EH (cell line): ENCODE data around the gene UBE3B.

ENCODE experiments used
- DNase-seq: peaks from one replicate; pipeline ENCODE4 v3.0.0-alpha.2; 2015; ENCODE audit warnings: low read depth

UBE3B gene

DNA sequence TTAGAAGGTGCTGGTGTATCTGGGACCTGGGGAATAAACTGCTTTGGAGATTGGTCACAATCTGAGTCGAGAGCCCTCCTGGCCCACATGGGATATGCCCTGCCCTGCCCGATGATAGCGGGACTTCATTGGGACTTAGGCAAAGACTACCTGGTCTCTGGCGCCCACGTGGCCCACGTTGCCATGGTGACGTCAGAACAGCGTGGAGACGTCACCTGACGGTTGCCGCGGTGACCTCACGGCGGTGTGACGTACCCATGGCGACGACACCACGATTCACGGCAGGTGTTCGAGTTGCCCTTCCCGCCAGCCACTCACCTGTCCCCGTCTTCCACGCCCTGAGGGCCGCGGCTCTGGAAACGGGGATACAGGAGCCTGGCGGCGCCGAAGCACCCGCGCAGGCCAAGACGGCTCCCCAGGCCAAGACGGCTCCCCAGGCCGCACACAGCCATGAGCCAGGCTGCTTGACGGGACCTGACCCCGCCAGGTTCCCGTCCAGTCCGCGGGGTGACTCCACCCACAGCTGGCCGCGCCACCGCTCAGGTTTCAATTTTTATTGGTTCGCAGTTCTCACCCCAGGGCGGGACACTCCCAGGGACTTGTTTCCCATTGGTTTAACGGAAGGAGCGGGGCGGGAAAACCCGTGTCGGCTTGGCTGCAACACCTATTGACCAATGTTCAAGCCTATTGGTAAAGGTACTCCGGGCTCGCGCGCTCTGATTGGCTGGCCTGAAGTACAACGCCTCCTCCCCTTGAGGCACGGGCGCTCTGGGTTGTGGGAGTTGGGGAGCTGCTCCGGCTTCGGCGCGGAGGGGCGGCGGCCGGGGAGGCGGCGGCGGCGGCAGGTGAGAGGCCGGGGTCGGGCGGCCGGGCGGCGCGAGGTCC, 95.8 kb downstream of the UBE3B start, which contains the start of the genes MMAB and MVK:
Gene MMAB, minus strand, starts transcription at position 476 of the 885 bp plus-strand sequence. Its CDS starts 24 bp downstream, at position 452.
Gene MVK, plus strand, starts transcription at position 766 of the 885 bp plus-strand sequence. CDS start 1,029 bp downstream, outside the sequence.
- DNase-seq, result peak; percentile 99

DNA sequence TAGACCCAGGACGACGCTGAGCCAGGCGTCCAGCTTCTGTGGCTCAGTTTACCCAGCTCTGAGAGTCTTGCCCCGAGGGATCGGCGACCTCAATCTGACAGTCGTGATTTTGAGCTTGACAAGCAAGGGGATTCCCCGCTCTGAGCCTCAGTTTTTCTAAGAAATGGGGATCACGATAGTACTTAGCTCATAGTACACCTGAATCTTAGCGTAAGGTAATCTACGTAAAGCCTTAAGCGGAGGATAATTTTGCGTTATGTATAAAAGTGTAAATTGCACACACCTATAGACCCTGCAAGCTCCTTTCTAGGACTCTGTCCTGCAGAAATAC, 96.4 kb downstream of the UBE3B start:
- no peak for DNase-seq

DNA sequence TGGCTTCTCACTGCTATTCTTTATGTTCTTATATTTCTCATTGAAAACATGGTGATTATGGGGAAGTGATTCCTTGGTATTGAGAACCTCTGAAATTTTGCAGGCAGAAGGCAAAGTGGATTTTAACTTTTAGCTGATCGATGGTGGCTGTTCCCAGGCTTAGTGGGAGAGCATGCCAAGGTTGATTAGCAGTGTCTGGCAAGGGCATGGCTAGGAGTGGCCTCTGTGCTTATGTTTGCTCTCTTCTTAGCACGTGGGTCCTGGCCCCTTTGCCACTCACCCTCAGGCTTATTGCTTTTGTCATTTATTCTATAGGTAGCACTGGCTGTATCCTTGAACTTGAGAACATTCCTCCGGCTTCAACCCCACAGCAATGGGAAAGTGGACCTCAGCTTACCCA, 98.2 kb downstream of the UBE3B start:
- DNase-seq, result no peak

DNA sequence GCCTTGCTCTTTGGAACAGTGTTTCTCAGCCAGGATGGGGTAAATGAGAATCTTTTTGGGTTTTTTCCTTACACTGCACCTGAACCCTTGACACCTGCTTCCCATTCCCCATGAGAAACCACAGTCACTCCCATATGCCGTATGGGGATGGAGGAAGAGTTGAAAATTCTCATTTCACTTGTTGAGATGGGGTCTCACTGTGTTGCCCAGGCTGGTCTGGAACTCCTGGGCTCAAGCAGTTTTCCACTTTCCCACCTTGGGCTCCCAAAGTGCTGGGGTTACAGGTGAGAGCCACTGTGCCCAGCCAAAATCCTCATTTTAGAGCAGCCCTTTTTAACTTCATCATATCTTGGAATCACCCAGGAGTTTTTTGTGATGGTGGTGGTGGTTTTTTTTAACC, 99.9 kb downstream of the UBE3B start:
- no peak for DNase-seq

DNA sequence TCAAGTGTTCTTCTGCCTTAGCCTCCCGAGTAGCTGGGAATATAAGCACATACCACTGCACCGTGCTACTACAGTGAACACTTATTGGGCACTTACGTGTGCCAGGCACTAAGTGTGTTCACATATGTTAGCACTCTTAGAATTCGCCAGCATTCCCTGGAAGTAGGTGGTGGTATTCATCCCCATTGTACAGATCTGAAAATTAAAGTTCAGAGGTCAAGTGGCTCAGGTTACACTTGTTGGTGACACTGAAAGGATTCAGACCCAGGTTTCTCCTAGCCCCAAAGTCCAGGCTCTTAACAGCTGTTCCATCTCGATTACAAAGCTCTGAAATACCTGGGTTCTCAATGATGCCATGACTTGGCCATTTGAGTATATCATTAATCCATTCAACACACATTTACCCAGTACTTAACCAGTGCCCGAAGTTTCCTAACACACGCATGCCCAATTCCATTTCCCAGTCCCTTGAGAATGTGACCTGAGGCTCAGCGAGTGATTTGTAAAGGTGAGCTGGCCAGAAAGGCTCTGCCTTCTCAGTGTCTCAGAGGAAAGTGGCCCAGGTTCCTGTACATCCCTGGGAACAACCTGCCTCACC, 101.0 kb downstream of the UBE3B start:
- no peak for DNase-seq

DNA sequence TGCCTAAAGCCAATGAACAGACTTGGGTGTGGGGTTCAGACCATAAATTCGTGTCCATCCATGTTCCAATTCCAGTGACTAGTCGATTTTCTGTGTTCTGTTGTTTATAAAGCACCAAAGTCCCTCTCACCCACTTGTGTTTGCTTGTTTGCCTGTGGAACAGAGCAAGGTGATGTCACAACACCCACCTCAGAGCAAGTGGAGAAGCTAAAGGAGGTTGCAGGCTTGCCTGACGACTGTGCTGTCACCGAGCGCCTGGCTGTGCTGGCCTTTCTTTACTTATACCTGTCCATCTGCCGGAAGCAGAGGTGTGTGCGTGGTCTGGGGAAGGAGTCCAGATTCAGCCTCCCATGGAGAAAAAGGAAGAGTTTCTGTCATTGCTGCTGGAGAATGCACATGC, 102.2 kb downstream of the UBE3B start:
- no peak for DNase-seq

DNA sequence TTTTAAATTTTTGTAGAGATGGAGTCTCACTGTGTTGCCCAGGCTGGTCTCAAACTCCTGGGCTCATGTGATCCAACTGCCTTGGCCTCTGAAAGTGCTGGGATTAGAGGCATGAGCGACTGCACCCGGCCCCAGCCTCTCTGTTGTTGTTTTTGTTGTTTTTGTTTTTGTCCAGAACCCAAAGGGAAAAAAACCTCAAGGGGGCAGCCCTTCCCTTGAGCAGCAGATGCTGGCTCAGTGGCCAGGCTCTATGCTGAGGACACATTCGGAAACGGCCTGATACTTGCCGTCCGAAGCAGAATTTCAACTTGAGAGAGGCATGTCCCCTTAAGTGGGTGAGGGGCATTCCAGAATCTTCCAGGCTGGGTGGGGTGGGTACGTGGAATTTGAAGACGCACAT, 102.8 kb downstream of the UBE3B start:
- DNase-seq, result no peak

DNA sequence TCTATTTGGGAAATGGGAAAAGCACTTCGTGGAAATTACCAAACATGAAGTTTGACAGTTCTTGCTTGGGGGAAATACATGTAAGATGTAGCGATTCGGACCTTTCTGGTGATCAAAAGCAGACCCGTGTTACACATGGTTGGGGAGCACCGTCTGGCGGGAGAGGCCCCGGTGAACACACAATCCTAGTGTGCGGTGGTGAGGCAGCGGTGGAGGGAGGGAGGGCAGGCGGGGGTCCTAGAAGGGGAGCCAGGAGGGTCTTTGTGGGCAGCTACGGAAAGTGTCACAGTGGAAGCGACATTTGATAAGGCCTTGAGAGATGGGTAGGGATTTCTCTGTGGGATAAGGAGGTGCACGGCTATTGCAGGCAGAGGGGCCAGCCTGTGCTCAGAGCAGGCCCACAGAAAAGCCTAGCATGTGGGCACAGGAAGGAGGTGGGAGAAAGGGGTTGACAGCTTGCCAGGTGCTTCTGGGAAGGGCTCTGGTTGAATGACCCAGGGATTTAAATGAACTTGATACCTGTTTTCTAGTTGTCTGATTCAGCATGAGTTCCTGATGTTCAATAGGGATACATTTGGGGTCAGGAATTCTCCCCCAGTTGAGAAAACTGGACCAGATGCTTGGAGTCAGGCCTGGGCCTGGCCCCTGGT, 103.4 kb downstream of the UBE3B start:
- DNase-seq, result no peak

DNA sequence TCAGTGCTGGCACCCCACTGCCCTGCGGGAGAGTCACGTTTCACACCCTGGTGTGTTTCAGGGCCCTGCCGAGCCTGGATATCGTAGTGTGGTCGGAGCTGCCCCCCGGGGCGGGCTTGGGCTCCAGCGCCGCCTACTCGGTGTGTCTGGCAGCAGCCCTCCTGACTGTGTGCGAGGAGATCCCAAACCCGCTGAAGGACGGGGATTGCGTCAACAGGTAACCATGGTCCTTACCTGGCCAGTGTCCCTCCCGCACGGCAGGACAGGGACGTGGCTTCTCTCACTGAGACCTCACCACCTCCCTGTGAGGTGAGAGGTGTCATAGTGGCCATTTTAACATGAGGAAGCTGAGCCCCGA, 103.9 kb downstream of the UBE3B start:
- DNase-seq, result no peak

DNA sequence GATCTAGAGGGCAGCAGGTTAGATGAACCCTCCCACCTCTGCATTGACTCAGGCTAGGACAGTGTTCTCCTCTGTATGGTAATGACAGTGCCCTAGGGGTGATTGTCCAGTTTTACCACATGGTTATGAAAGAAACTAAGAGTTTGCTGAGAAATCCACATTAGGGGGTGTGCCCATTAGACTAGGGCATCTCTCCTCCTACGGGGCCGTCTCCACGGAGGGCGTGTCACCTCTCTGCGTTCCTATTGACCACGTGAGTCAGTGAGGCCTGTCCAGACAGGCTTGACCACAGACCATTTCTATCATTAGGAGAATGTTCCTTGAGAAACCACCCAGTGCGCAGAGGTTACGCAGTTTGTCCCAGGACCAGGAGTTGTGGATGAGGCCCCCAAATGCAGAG, 104.4 kb downstream of the UBE3B start:
- DNase-seq, result peak; percentile 53

DNA sequence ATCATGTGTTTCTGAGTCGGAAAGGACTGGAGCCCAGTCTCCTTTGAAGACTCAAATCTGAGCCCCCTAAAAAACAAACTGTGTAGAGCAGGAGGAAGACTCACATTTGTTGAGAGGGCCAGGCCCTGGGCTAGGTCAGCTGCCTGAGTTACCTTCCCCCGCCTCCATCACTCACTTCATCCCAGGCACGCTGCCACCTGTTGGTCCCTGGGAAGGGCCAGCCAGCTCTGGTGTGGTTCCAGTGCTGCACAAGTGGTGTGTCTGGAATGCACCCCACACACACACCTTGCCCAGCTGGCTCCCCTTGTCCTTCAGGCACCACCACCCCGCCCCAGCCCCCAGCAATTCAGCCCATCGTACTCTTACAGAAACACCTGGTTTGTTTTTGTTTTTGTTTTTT, 105.2 kb downstream of the UBE3B start:
- no peak for DNase-seq

DNA sequence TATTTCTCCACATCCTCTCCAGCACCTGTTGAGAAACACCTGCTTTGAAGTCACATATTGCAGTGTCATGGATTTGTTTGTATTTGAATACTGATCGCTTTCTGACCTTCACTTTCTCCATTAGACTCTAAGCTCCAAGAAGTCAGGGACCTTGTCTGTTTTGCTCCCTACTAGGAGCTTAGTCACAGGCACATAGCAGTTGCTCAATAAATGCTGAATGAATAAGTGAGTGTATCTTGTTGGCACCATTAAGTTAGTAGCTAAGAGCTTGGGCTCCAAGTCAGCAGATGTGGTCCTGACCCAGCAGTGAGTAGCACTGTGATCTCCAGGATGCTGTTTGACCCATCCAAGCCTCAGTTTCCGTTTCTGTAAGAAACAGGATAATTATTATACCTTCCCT, 106.3 kb downstream of the UBE3B start:
- DNase-seq, result no peak
